Activated CD8-positive, alpha-beta T cell treated with anti-CD3 and anti-CD28 coated beads for 36 hours (primary cell): Measurements from ENCODE around the gene UBASH3B. TPM values are rescaled to one million over a fixed set of nuclear protein-coding genes. Genes with fewer than 3 reads are reported as not detected.

Source experiments
- ATAC-seq: fragments of 200-7000 bp; cut with Tn5 transposase; one replicate; pipeline ENCODE4 v1.10.0; 2021; ENCODE audit warnings: mild to moderate bottlenecking, moderate library complexity
- CTCF ChIA-PET: fragments of 350-600 bp; sonication (Branson Sonifier 250); formaldehyde crosslinking; loops from one replicate; lab custom pipeline; 2021; ENCODE audit warnings: antibody characterized with exemption; lab: Charles Lee
- POLR2A ChIA-PET: fragments of 350-600 bp; sonication (Branson Sonifier 250); formaldehyde crosslinking; loops from one replicate; lab custom pipeline; 2021; ENCODE audit warnings: antibody characterized with exemption; lab: Charles Lee
- DNase-seq: peaks from one replicate; pipeline ENCODE4 v3.0.0-alpha.2; 2020
- H3K27ac Mint-ChIP-seq: one replicate; pipeline ENCODE4 v1.8.0; 2021; ENCODE audit warnings: mild to moderate bottlenecking, mixed read lengths
- H3K27me3 Mint-ChIP-seq: one replicate; pipeline ENCODE4 v1.8.0; 2021; ENCODE audit warnings: mixed read lengths
- H3K36me3 Mint-ChIP-seq: one replicate; pipeline ENCODE4 v1.8.0; 2021; ENCODE audit warnings: low read depth, mixed read lengths
- H3K4me1 Mint-ChIP-seq: one replicate; pipeline ENCODE4 v1.8.0; 2021; ENCODE audit warnings: low read depth, mixed read lengths
- H3K4me3 Mint-ChIP-seq: one replicate; pipeline ENCODE4 v1.8.0; 2021; ENCODE audit warnings: mild to moderate bottlenecking, moderate library complexity, mixed read lengths
- H3K9me3 Mint-ChIP-seq: one replicate; pipeline ENCODE4 v1.8.0; 2021; ENCODE audit warnings: mixed read lengths
- CTCF ChIP-seq: fragments of 200-600 bp; IDR thresholded peaks from one replicate; pipeline ENCODE4 v1.8.0; 2022; ENCODE audit warnings: antibody characterized with exemption, mild to moderate bottlenecking
- intact Hi-C: fragments of 100-400 bp; cut with micrococcal nuclease; formaldehyde crosslinking; loops from one replicate; pipeline ENCODE4 v1.10.0; 2022
- total RNA-seq, 2 experiments: library from RNA; stranded (reverse); gene quantifications; one replicate each; pipeline ENCODE4 v1.2.3, GENCODE V29; 2021

Gene UBASH3B
- total RNA-seq, 2 experiments from 2014 or later, result 36.1 to 40.6 TPM

- Mint-ChIP-seq H3K27ac (no peak overlapping the region), H3K27me3 (no peaks in the 10 kb centered on the region), H3K4me3 (no peak overlapping the region), H3K4me1 (peaks cover 17% of the 10 kb centered on the region), H3K9me3 (no peaks in the 10 kb centered on the region), H3K36me3 (peaks cover 50% of the 10 kb centered on the region)
- peak; percentile 66 for DNase-seq
- ChIA-PET CTCF (interaction anchor here (0.6 to 7.1 kb wide), 47 partner anchors 10 to 282 kb away, joined by 3 to 127 read pairs (median 5); partner anchors contain the start of gene CRTAM), POLR2A (interaction anchor here (0.6 to 2.1 kb wide), 7 partner anchors 26 to 191 kb away, joined by 3 to 5 read pairs (median 4); partner anchors contain the start of gene CRTAM)
- intact Hi-C loops, result no loop called here
- no peak for ATAC-seq
- peak; percentile 89 for TF ChIP-seq CTCF
These were observed 208.3 kb downstream of the UBASH3B start for GRCh38 chr11:122863704-122864326.

Other genes starting within 250 kb of the UBASH3B start
- gene CRTAM, start 182.8 kb downstream of the UBASH3B start, total RNA-seq, result 10 to 100 TPM; 21.1 to 21.5 TPM
- gene JHY, start 227.0 kb downstream of the UBASH3B start, total RNA-seq, result 1 to 10 TPM; 1.3 to 1.8 TPM